HG03457 (cell line): ENCODE data around the gene EDC3.
"Not testable (repeated sequence)": the region's sequence is repeated elsewhere in the genome, so short reads cannot be mapped to it uniquely, and the experiment has no call there.

Source experiments
- ATAC-seq: cut with Tn5 transposase; IDR thresholded peaks from one replicate; pipeline ENCODE4 v1.9.1; 2021; ENCODE audit warnings: moderate number of reproducible peaks; ENCODE audit not compliant: unreplicated experiment

Gene EDC3

GRCh38 chr15:74695597-74696397, at the start of gene EDC3:
Gene EDC3 (minus strand): TSS chr15:74696024. CDS start chr15:74675124, 20,900 bp downstream.
- ATAC-seq = peak; percentile 57

- no peak for ATAC-seq
Measured at GRCh38 chr15:74742422-74742821, 46.6 kb upstream of the EDC3 start.

GRCh38 chr15:74738239-74738638, 42.4 kb upstream of the EDC3 start:
- not testable (repeated sequence) for ATAC-seq

- ATAC-seq = no peak
Measured at GRCh38 chr15:74735305-74735704, 39.5 kb upstream of the EDC3 start.

GRCh38 chr15:74733269-74733668, 37.4 kb upstream of the EDC3 start:
- no peak for ATAC-seq

GRCh38 chr15:74732846-74733245, 37.0 kb upstream of the EDC3 start:
- no peak for ATAC-seq

GRCh38 chr15:74730619-74731316, 34.9 kb upstream of the EDC3 start:
- ATAC-seq = no peak

- not testable (repeated sequence) for ATAC-seq
Measured at GRCh38 chr15:74729372-74729771, 33.5 kb upstream of the EDC3 start.

- ATAC-seq = not testable (repeated sequence)
Measured at GRCh38 chr15:74728699-74729098, 32.9 kb upstream of the EDC3 start.

- ATAC-seq = no peak
Measured at GRCh38 chr15:74727727-74728126, 31.9 kb upstream of the EDC3 start.

- ATAC-seq = no peak
Measured at GRCh38 chr15:74726774-74727164, 30.9 kb upstream of the EDC3 start.

- ATAC-seq = no peak
Measured at GRCh38 chr15:74725845-74726773, 30.3 kb upstream of the EDC3 start.

GRCh38 chr15:74725225-74725774, 29.5 kb upstream of the EDC3 start, which contains the start of gene CYP1A1:
Gene CYP1A1 (minus strand): TSS chr15:74725528. CDS start chr15:74723097, 2,431 bp downstream.
- no peak for ATAC-seq

GRCh38 chr15:74724570-74725224, 28.9 kb upstream of the EDC3 start:
- no peak for ATAC-seq

GRCh38 chr15:74723754-74724334, 28.0 kb upstream of the EDC3 start:
- no peak for ATAC-seq

- no peak for ATAC-seq
Measured at GRCh38 chr15:74723187-74723586, 27.4 kb upstream of the EDC3 start.

- ATAC-seq = no peak
Measured at GRCh38 chr15:74722591-74722990, 26.8 kb upstream of the EDC3 start.

GRCh38 chr15:74716651-74717050, 20.8 kb upstream of the EDC3 start:
- no peak for ATAC-seq

- no peak for ATAC-seq
Measured at GRCh38 chr15:74712311-74712710, 16.5 kb upstream of the EDC3 start.
